ENCODE data around the gene CALM1. TPM values are rescaled to one million over a fixed set of nuclear protein-coding genes. Genes with fewer than 3 reads are reported as not detected.

Gene CALM1
- total RNA-seq, 1 donor from 2014 or later = 362 TPM

DNA sequence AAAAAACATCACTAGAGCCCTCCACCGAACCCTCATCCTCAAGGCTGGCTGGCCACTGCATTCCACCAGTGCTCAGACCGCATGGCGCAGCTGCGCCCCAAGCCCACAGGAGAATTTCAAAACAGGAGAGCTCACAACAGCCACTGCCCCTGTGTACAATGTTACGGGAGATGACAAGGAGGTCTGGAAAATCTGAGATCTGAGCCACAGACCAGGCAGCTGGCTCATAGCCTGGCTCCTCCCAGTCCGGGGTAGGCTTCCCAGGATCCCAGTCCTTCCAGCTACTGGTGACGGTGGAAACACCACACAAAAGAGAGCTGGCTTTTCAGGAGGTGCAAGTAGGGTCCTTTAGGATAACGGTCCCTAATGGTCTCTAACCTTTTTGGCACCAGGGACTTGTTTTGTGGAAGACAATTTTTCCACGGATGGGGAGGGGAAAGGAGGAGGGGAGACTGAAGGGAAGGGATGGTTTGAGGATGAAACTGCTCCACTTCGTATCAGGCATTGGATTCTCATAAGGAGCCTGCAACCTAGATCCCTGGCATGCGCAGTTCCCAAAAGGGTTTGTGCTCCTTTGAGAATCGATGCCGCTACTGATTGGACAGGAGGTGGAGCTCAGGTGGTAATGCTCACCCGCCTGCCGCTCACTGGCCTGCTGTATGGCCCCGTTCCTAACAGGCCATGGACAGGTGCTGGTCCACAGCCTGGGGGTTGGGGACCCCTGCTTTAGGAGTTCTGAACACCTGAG is 42.1 kb upstream of the CALM1 start:
- H4K20me1 ChIP-seq (ENCODE audit: low read depth) = no peaks in the 10 kb centered on the region
- H3K36me3 ChIP-seq = no peaks in the 10 kb centered on the region
- peak overlapping the region; percentile 56 for H3K4me2 ChIP-seq
- peaks cover 19% of the 10 kb centered on the region for H3K4me1 ChIP-seq
- Mint-ChIP-seq H3K27me3 (ENCODE audit: insufficient read depth, low read depth) (peaks cover 4% of the 10 kb centered on the region), H3K9me3 (no peaks in the 10 kb centered on the region), H3K27ac (no peak overlapping the region), H3K4me3 (no peak overlapping the region), H3K36me3 (no peaks in the 10 kb centered on the region), H3K4me1 (peaks cover 13% of the 10 kb centered on the region)
- no peaks in the 10 kb centered on the region for H3K9me3 ChIP-seq (ENCODE audit: low read depth)
- H3K4me3 ChIP-seq = no peak overlapping the region
- H2AFZ ChIP-seq (replicated peaks) = peak overlapping the region; percentile 72
- DNase-seq (ENCODE audit: low spot score) = no peak
- peaks cover 24% of the 10 kb centered on the region for H3F3A ChIP-seq (ENCODE audit: low read depth)
- H3K79me2 ChIP-seq (ENCODE audit: low read depth) = no peaks in the 10 kb centered on the region
- no peak for TF ChIP-seq EZH2 (IDR thresholded peaks at IDR 0.05)
- TF ChIP-seq EZH2phosphoT487 (IDR thresholded peaks at IDR 0.05) = no peak
- TF ChIP-seq, protein P1, sequence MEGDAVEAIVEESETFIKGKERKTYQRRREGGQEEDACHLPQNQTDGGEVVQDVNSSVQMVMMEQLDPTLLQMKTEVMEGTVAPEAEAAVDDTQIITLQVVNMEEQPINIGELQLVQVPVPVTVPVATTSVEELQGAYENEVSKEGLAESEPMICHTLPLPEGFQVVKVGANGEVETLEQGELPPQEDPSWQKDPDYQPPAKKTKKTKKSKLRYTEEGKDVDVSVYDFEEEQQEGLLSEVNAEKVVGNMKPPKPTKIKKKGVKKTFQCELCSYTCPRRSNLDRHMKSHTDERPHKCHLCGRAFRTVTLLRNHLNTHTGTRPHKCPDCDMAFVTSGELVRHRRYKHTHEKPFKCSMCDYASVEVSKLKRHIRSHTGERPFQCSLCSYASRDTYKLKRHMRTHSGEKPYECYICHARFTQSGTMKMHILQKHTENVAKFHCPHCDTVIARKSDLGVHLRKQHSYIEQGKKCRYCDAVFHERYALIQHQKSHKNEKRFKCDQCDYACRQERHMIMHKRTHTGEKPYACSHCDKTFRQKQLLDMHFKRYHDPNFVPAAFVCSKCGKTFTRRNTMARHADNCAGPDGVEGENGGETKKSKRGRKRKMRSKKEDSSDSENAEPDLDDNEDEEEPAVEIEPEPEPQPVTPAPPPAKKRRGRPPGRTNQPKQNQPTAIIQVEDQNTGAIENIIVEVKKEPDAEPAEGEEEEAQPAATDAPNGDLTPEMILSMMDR (IDR thresholded peaks at IDR 0.05) = no peak
- no peaks in the 10 kb centered on the region for H3K27me3 ChIP-seq
- peak overlapping the region; percentile 63 for H3K27ac ChIP-seq
- H3K9ac ChIP-seq = no peak overlapping the region

DNA sequence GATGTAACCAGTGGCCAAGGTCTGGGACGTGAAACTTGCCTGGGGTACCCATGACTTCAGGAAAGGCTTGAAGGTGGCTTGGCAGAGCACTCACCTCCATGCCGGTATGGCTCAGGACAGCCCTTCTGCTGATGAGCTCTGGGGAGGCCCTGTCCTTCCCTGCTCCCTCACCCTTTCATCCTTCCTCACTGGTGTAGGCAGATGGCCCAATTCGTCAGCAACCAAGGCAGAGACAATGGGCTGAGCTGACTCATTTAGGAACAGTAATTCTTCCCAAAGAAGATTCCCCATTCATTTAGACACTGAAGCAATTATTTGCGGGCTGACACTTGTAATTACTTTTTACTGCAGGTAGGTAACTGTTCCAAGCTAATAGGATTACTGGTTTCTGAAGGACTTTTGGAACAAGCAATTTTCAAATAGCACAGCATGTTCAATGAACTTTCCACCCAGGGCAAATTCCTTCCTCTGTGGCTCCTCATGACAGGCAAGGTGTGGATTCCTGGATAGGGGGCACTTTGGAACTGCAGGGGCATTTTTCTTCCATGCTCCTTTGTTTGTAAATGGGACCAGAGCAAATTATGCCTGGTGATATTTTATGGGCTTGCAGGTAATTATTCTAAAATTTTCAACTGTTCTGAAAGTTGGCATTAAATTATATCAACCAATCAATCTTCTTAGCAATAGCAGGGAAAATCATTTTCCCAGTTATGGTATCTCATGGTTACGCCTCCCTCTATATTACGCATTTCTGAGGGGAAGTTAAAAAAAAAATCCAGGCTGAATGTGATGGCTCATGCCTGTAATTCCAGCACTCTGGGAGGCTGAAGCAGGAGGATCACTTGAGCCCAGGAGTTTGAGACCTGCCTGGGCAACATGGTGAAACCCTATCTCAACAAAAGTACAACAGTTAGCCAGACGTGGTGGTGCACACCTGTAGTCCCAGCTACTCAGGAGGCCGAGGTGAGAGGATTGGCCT is 41.0 kb upstream of the CALM1 start:
- H3K4me1 ChIP-seq = peaks cover 19% of the 10 kb centered on the region
- Mint-ChIP-seq H3K4me1 (peaks cover 13% of the 10 kb centered on the region), H3K27me3 (ENCODE audit: insufficient read depth, low read depth) (peaks cover 2% of the 10 kb centered on the region), H3K27ac (peak overlapping the region; percentile 21), H3K36me3 (no peaks in the 10 kb centered on the region), H3K9me3 (no peaks in the 10 kb centered on the region), H3K4me3 (no peak overlapping the region)
- peak overlapping the region; percentile 80 for H3K27ac ChIP-seq
- H3K36me3 ChIP-seq = no peaks in the 10 kb centered on the region
- peak overlapping the region; percentile 1 for H3K4me3 ChIP-seq
- no peaks in the 10 kb centered on the region for H3K9me3 ChIP-seq (ENCODE audit: low read depth)
- no peak overlapping the region for H2AFZ ChIP-seq (replicated peaks)
- peak; percentile 79 for DNase-seq (ENCODE audit: low spot score)
- no peaks in the 10 kb centered on the region for H3K27me3 ChIP-seq
- no peaks in the 10 kb centered on the region for H4K20me1 ChIP-seq (ENCODE audit: low read depth)
- peak overlapping the region; percentile 56 for H3K4me2 ChIP-seq
- TF ChIP-seq EZH2phosphoT487 (IDR thresholded peaks at IDR 0.05) (peak; percentile 41), EZH2 (IDR thresholded peaks at IDR 0.05) (no peak)
- H3K79me2 ChIP-seq (ENCODE audit: low read depth) = no peaks in the 10 kb centered on the region
- peaks cover 24% of the 10 kb centered on the region for H3F3A ChIP-seq (ENCODE audit: low read depth)
- H3K9ac ChIP-seq = no peak overlapping the region

DNA sequence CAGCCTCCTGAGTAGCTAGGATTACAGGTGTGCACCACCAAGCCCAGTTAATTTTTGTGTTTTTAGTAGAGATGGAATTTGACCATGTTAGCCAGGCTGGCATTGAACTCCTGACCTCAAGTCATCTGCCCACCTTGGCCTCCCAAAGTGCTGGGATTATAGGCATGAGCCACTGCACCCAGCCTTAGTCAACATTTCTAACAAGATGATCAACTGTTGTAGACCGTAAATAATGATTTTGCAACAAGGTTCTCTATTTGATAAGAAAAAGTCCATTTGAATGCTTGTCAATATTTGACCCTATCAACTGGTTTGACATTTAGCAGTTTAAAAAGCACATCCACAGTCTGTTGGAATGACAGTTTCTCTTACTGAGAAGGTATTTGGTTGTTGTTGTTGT is 39.9 kb upstream of the CALM1 start:
- Histone ChIP-seq H3K79me2 (ENCODE audit: low read depth) (no peaks in the 10 kb centered on the region), H3K36me3 (no peaks in the 10 kb centered on the region), H3F3A (ENCODE audit: low read depth) (peaks cover 24% of the 10 kb centered on the region), H3K4me3 (no peak overlapping the region), H3K4me1 (peaks cover 19% of the 10 kb centered on the region), H3K9me3 (ENCODE audit: low read depth) (no peaks in the 10 kb centered on the region), H4K20me1 (ENCODE audit: low read depth) (no peaks in the 10 kb centered on the region), H3K9ac (no peak overlapping the region), H2AFZ (replicated peaks) (no peak overlapping the region), H3K27me3 (no peaks in the 10 kb centered on the region), H3K27ac (no peak overlapping the region), H3K4me2 (no peak overlapping the region)
- H3K4me3 Mint-ChIP-seq = no peak overlapping the region
- no peak for DNase-seq (ENCODE audit: low spot score)
- H3K27me3 Mint-ChIP-seq (ENCODE audit: insufficient read depth, low read depth) = peaks cover 2% of the 10 kb centered on the region
- TF ChIP-seq EZH2 (IDR thresholded peaks at IDR 0.05) (no peak), EZH2phosphoT487 (IDR thresholded peaks at IDR 0.05) (no peak)
- TF ChIP-seq, protein P1 (IDR thresholded peaks at IDR 0.05) = no peak
- H3K36me3 Mint-ChIP-seq = no peaks in the 10 kb centered on the region
- no peak overlapping the region for H3K27ac Mint-ChIP-seq
- no peaks in the 10 kb centered on the region for H3K9me3 Mint-ChIP-seq
- peaks cover 13% of the 10 kb centered on the region for H3K4me1 Mint-ChIP-seq
